T-cell (primary cell): ENCODE results near the gene ELOVL2. TPM values are rescaled to one million over a fixed set of nuclear protein-coding genes. Genes with fewer than 3 reads are reported as not detected.

ENCODE experiments used
- ATAC-seq, 4 experiments: fragments of 200-7000 bp in 3 of 4; fragments of 150-1000 bp in 1 of 4; cut with Tn5 transposase; replicated peaks in 1 of 4; 1 replicate in 3 of 4; 2 replicates in 1 of 4; pipeline ENCODE4 v1.10.0; 2021; ENCODE audit warnings: moderate library complexity in 3 of 4, mild to moderate bottlenecking in 2 of 4, moderate number of reproducible peaks in 1 of 4
- CTCF ChIA-PET, 2 donors: fragments of 300-600 bp; sonication (Branson Sonifier 250); formaldehyde crosslinking; loops; one replicate each; lab custom pipeline; 2022; ENCODE audit warnings: antibody characterized with exemption in 2 of 2; lab: Charles Lee
- POLR2A ChIA-PET, 2 donors: fragments of 300-600 bp; sonication (Branson Sonifier 250); formaldehyde crosslinking; loops; one replicate each; lab custom pipeline; 2022; ENCODE audit warnings: antibody characterized with exemption in 2 of 2; lab: Charles Lee
- DNase-seq, 35 experiments: peaks; one replicate each; pipeline versions ENCODE4 v3.0.0 to v3.0.0-alpha.2; 2013 to 2023
- H3K27ac ChIP-seq: one replicate; pipeline ENCODE4 v1.5.1; 2013; ENCODE audit warnings: low read length
- H3K27me3 ChIP-seq, 2 experiments: replicated peaks in 1 of 2; 1 replicate in 1 of 2; 2 replicates in 1 of 2; pipeline versions ENCODE4 v1.6.1 to v1.7.0; 2013; ENCODE audit warnings: low read length in 1 of 2, mixed read lengths in 1 of 2; ENCODE audit not compliant: control insufficient read depth in 2 of 2, insufficient read depth in 2 of 2; ENCODE audit errors: extremely low read depth in 1 of 2
- H3K36me3 ChIP-seq, 2 donors: 1 replicate in 1 of 2; 2 replicates in 1 of 2; pipeline versions ENCODE4 v1.6.1 to v1.7.0; 2013; ENCODE audit warnings: low read length in 1 of 2; ENCODE audit not compliant: control insufficient read depth in 2 of 2, insufficient read depth in 1 of 2; ENCODE audit errors: extremely low read depth in 1 of 2
- H3K4me1 ChIP-seq, 2 experiments: 1 replicate in 1 of 2; 2 replicates in 1 of 2; pipeline versions ENCODE4 v1.6.1 to v1.7.0; 2013; ENCODE audit warnings: low read length in 2 of 2, mixed read lengths in 1 of 2; ENCODE audit not compliant: insufficient read depth in 2 of 2, control insufficient read depth in 1 of 2; ENCODE audit errors: extremely low read depth in 1 of 2
- H3K4me3 ChIP-seq, 2 donors: 1 replicate in 1 of 2; 2 replicates in 1 of 2; pipeline versions ENCODE4 v1.5.1 to v1.7.0; 2013; ENCODE audit warnings: mild to moderate bottlenecking in 2 of 2, low read length in 1 of 2, moderate library complexity in 1 of 2; ENCODE audit not compliant: control insufficient read depth in 1 of 2; ENCODE audit errors: extremely low read depth in 1 of 2
- H3K9me3 ChIP-seq: 2 replicates; pipeline ENCODE4 v1.7.0; 2013
- H3K27ac Mint-ChIP-seq, 2 donors: one replicate each; pipeline ENCODE4 v1.8.0; 2020 to 2021; ENCODE audit warnings: mild to moderate bottlenecking in 2 of 2, mixed read lengths in 2 of 2
- H3K27me3 Mint-ChIP-seq, 2 donors: one replicate each; pipeline ENCODE4 v1.8.0; 2021 to 2022; ENCODE audit warnings: mixed read lengths in 2 of 2
- H3K36me3 Mint-ChIP-seq: one replicate; pipeline ENCODE4 v1.8.0; 2021; ENCODE audit warnings: mixed read lengths
- H3K4me1 Mint-ChIP-seq, 3 donors: one replicate each; pipeline ENCODE4 v1.8.0; 2020 to 2022; ENCODE audit warnings: mixed read lengths in 3 of 3, mild to moderate bottlenecking in 1 of 3
- H3K4me3 Mint-ChIP-seq, 3 donors: one replicate each; pipeline ENCODE4 v1.8.0; 2020 to 2022; ENCODE audit warnings: mild to moderate bottlenecking in 3 of 3, mixed read lengths in 3 of 3, moderate library complexity in 3 of 3
- H3K9me3 Mint-ChIP-seq, 3 donors: one replicate each; pipeline ENCODE4 v1.8.0; 2020 to 2022; ENCODE audit warnings: mixed read lengths in 3 of 3
- WGBS: methylation state at CpG from one replicate; pipeline ENCODE4 v1.1.5; 2013; ENCODE audit warnings: missing lambda C conversion rate; ENCODE audit not compliant: insufficient coverage; 5-methylcytosine and 5-hydroxymethylcytosine counted together
- total RNA-seq, 35 experiments: library from RNA in 6 of 35; stranded (reverse) in 6 of 35; fragments of 120-200 nt in 1 of 35; gene quantifications; one replicate each; pipeline versions ENCODE4 v1.2.1 to v1.2.4 and lab custom pipeline; 2013 to 2026

The ELOVL2 gene
- total RNA-seq, 5 donors from 2014 or later (not counting 1 experiment from before 2014, with no cell fraction given) = 0.06 to 0.12 TPM; not detected in 3

DNA sequence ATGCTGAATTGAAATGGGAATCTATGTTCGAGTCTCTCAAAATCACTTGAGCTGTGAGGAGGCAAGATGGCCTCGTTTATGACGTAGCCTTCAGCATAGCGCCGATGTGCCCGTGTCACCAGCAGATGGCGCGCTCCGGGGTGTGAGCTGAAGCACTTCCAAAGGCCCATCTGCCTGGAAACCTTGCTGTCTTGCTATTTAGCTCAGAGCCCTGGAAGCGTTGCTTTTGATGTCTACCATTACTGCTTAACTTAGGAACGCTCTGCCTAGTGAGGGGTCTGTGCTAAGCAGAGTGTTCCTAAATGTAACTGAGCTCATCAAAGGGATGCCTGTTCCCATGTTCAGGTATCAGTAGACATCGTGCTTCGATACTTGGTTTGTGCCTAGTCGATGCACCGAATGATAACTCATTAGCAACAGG lies 89.5 kb downstream of the ELOVL2 start:
- Histone ChIP-seq H3K27ac (no peak overlapping the region), H3K4me3 (no peak overlapping the region), H3K9me3 (no peaks in the 10 kb centered on the region), H3K27me3 (peaks cover 0 to 8% of the 10 kb centered on the region in 2 experiments), H3K4me1 (no peaks in the 10 kb centered on the region), H3K36me3 (no peaks in the 10 kb centered on the region)
- Mint-ChIP-seq H3K36me3 (no peaks in the 10 kb centered on the region), H3K27ac (no peak overlapping the region), H3K4me1 (peaks cover 0 to 7% (median 0%) of the 10 kb centered on the region in 3 donors), H3K9me3 (peaks cover 0 to 9% (median 0%) of the 10 kb centered on the region in 3 donors), H3K27me3 (peaks cover 20 to 27% of the 10 kb centered on the region in 2 donors), H3K4me3 (no peak overlapping the region)
- CTCF ChIA-PET = interaction anchor here in 1 of 2 donors (0.6 to 1.7 kb wide), 3 partner anchors 23 to 542 kb away, joined by 4 to 8 read pairs (median 8); no protein-coding TSS in a partner anchor
- 26% methylated on average over 11 of the region's 15 CpGs for WGBS
- ATAC-seq (peak in 3 of 4 experiments; percentile 35 to 47 (median 46)), DNase-seq (peak in 34 of 35 experiments; percentile 5 to 63 (median 35))
- POLR2A ChIA-PET = no interaction called here

DNA sequence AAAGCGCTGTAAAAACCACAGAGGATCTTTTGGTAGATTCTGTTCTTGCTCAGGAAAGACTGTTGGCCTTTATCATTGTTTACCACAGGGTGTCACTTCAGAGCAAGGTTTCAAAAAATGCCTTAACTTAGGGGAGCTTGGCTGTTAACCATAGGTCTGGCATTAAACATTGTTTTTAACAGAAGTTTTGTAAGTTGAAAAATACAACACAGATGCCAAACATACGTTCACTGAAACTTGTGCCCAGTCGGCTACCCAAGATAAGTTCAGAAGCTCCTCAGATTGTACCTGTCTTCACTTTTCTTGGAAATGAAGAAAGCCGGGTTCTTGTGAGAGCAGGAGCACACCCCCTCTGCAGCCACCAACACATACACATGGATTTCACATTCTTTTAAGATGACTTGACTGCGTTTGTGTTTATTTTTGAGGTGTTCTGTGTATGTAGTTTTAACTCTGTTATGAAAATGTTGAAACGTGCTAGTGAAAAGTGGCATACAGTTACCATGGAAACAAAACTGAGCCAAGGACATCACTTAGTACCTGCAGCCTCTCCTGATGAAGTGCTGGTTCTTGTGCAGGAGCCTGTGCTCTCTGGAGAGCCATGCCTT lies 92.3 kb downstream of the ELOVL2 start:
- no peak for ATAC-seq
- Mint-ChIP-seq H3K27me3 (peaks cover 20 to 33% of the 10 kb centered on the region in 2 donors), H3K36me3 (no peaks in the 10 kb centered on the region), H3K9me3 (peaks cover 0 to 9% (median 0%) of the 10 kb centered on the region in 3 donors), H3K4me1 (peaks cover 0 to 7% (median 0%) of the 10 kb centered on the region in 3 donors), H3K4me3 (no peak overlapping the region), H3K27ac (no peak overlapping the region)
- POLR2A ChIA-PET = interaction anchor here in 1 of 2 donors (0.6 kb wide), 1 partner anchor 153 kb away, joined by 4 read pairs; no protein-coding TSS in a partner anchor
- Histone ChIP-seq H3K36me3 (no peaks in the 10 kb centered on the region), H3K9me3 (no peaks in the 10 kb centered on the region), H3K4me3 (no peak overlapping the region), H3K27ac (no peak overlapping the region), H3K4me1 (no peaks in the 10 kb centered on the region), H3K27me3 (peaks cover 0 to 8% of the 10 kb centered on the region in 2 experiments)
- WGBS = no CpG with 5 or more reads among the region's 6 CpGs
- CTCF ChIA-PET = interaction anchor here in 1 of 2 donors (0.6 to 1.8 kb wide), 2 partner anchors 117 to 538 kb away, joined by 3 to 5 read pairs; no protein-coding TSS in a partner anchor
- no peak for DNase-seq

DNA sequence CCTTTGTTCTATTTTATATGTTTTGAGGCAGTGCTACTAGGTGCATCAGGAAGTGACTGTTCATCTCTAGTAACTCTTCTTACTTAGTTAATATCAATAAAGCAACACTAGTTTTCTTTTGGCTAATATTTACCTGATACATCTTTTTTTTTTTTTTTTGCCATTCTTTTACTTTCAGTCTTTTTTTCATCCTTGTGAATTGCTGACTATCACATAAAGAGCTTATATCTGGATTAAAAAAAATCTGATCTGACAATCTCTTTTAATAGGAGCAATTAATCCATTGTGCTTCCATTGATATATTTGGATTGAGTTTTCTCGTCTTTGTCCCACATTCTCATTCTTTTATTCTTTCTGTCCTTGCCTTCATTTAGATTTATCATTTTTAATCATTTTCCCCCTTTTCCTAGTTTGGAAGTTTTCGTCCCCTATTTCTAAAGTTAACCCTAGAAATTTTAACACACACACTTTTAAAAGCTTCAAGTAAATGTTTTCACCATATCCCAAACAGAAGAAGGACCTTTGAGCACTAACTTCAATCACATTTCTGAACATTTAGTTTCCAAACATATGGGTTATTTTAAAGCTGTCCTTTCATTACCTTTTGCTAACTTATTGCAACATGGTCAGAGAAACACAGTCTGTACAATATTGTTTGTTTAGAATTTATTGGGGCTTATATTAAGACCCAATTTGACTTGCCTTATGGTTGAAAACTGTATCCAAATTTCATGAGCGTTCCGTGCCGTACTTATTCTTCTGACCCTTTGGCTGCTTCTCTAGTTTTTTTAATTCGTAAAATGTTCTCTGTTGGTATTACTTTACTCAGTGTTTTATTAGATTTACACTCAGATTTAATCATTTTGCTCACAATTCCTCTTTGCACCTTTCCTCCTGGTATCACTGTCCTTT lies 94.3 kb downstream of the ELOVL2 start:
- H3K36me3 ChIP-seq = no peaks in the 10 kb centered on the region
- POLR2A ChIA-PET = interaction anchor here in 1 of 2 donors (0.6 kb wide), 1 partner anchor 866 kb away, joined by 7 read pairs; no protein-coding TSS in a partner anchor
- no peak overlapping the region for H3K27ac ChIP-seq
- CTCF ChIA-PET = no interaction called here
- Mint-ChIP-seq H3K27me3 (peaks cover 20 to 35% of the 10 kb centered on the region in 2 donors), H3K36me3 (no peaks in the 10 kb centered on the region), H3K4me3 (no peak overlapping the region), H3K27ac (no peak overlapping the region), H3K4me1 (peaks cover 0 to 7% (median 0%) of the 10 kb centered on the region in 3 donors), H3K9me3 (peaks cover 0 to 9% (median 0%) of the 10 kb centered on the region in 3 donors)
- 67% methylated on average over 1 of the region's 6 CpGs for WGBS
- no peaks in the 10 kb centered on the region for H3K9me3 ChIP-seq
- no peaks in the 10 kb centered on the region for H3K4me1 ChIP-seq
- ATAC-seq (no peak), DNase-seq (no peak)
- H3K27me3 ChIP-seq = peaks cover 0 to 8% of the 10 kb centered on the region in 2 experiments
- no peak overlapping the region for H3K4me3 ChIP-seq

DNA sequence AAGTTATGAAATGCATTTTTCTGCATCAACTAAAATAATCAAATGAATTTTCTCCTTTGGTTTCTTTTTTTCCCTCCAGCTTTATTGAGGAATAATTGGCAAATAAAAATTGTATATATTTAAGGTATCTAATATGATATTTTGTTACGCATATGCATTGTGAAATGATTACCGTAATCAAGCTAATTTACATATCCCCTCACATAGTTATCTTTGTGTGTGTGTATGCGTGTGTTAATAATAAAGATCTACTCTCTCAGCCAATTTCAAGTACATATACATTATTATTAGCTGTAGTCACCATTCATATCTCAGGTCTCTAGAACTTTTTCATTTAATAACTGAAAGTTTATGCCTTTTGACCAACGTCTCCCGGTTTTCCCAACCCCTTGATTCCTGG lies 96.1 kb downstream of the ELOVL2 start:
- no peak overlapping the region for H3K4me3 ChIP-seq

DNA sequence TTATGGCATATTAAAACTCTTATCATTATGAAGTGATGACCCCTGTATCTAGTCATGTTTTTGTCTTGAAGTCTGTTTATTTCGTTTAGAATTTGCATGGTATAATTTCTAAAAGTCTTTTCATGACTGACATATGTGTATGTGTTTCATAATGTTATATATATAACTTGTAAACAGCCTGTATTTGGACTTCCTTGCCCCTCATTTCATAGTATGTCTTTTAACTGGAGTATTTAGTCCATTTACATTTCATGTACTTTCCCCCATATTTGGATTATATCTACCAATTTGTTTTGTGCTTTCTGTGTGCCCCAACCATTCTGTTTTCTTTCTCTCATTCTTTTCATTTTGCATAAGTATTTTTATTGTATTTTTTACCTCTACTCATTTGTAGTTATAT lies 98.3 kb downstream of the ELOVL2 start:
- H3K27ac Mint-ChIP-seq = no peak overlapping the region
- H3K4me3 Mint-ChIP-seq = no peak overlapping the region
- Histone ChIP-seq H3K4me3 (no peak overlapping the region), H3K27ac (no peak overlapping the region), H3K9me3 (no peaks in the 10 kb centered on the region), H3K36me3 (no peaks in the 10 kb centered on the region), H3K4me1 (no peaks in the 10 kb centered on the region), H3K27me3 (peaks cover 0 to 4% of the 10 kb centered on the region in 2 experiments)
- ChIA-PET POLR2A (no interaction called here), CTCF (no interaction called here)
- WGBS = no CpG with 5 or more reads among the region's 1 CpG
- no peaks in the 10 kb centered on the region for H3K9me3 Mint-ChIP-seq
- H3K4me1 Mint-ChIP-seq = no peaks in the 10 kb centered on the region
- DNase-seq (no peak), ATAC-seq (no peak)
- H3K36me3 Mint-ChIP-seq = no peaks in the 10 kb centered on the region
- peaks cover 8 to 23% of the 10 kb centered on the region in 2 donors for H3K27me3 Mint-ChIP-seq

More for the DNA sequence above, 96.1 kb downstream of the ELOVL2 start:
- DNase-seq = no peak
- ATAC-seq = no peak
- no peaks in the 10 kb centered on the region for H3K36me3 Mint-ChIP-seq
- Histone ChIP-seq H3K36me3 (no peaks in the 10 kb centered on the region), H3K27me3 (peaks cover 0 to 8% of the 10 kb centered on the region in 2 experiments), H3K9me3 (no peaks in the 10 kb centered on the region), H3K4me1 (no peaks in the 10 kb centered on the region), H3K27ac (no peak overlapping the region)
- H3K4me1 Mint-ChIP-seq = no peaks in the 10 kb centered on the region
- no peak overlapping the region for H3K4me3 Mint-ChIP-seq
- H3K27ac Mint-ChIP-seq = no peak overlapping the region
- POLR2A ChIA-PET = no interaction called here
- WGBS = no CpG with 5 or more reads among the region's 5 CpGs
- CTCF ChIA-PET = no interaction called here
- H3K9me3 Mint-ChIP-seq = no peaks in the 10 kb centered on the region
- H3K27me3 Mint-ChIP-seq = peaks cover 11 to 24% of the 10 kb centered on the region in 2 donors

- H3K27ac Mint-ChIP-seq = no peak overlapping the region
- Histone ChIP-seq H3K36me3 (no peaks in the 10 kb centered on the region), H3K4me3 (no peak overlapping the region), H3K27ac (no peak overlapping the region), H3K9me3 (no peaks in the 10 kb centered on the region), H3K4me1 (no peaks in the 10 kb centered on the region), H3K27me3 (no peaks in the 10 kb centered on the region)
- no peak overlapping the region for H3K4me3 Mint-ChIP-seq
- DNase-seq (no peak), ATAC-seq (no peak)
- peaks cover 0 to 2% (median 0%) of the 10 kb centered on the region in 3 donors for H3K9me3 Mint-ChIP-seq
- H3K27me3 Mint-ChIP-seq = peaks cover 6 to 8% of the 10 kb centered on the region in 2 donors
- H3K36me3 Mint-ChIP-seq = no peaks in the 10 kb centered on the region
- H3K4me1 Mint-ChIP-seq = no peaks in the 10 kb centered on the region
- ChIA-PET POLR2A (no interaction called here), CTCF (no interaction called here)
- no CpG with 5 or more reads among the region's 2 CpGs for WGBS
Measured at GRCh38 chr6:10939840-10940239, 104.3 kb downstream of the ELOVL2 start.
